Fibroblast of gingiva (primary cell): ENCODE results near the gene BMPR1B.

Experiments
- DNase-seq: peaks from one replicate; pipeline ENCODE4 v3.0.0-alpha.2; 2011; ENCODE audit warnings: low read depth

Gene BMPR1B

GRCh38 chr4:95188701-95189370 lies 431.1 kb downstream of the BMPR1B start:
- no peak for DNase-seq

- DNase-seq: no peak
These were observed 433.1 kb downstream of the BMPR1B start for GRCh38 chr4:95190751-95191436.

- DNase-seq: no peak
These were observed 433.8 kb downstream of the BMPR1B start for GRCh38 chr4:95191537-95191936.

GRCh38 chr4:95193391-95194224 lies 435.9 kb downstream of the BMPR1B start:
- DNase-seq: no peak

- DNase-seq: no peak
These were observed 439.6 kb downstream of the BMPR1B start for GRCh38 chr4:95197353-95197752.

- no peak for DNase-seq
These were observed 441.2 kb downstream of the BMPR1B start for GRCh38 chr4:95198961-95199360.

- no peak for DNase-seq
These were observed 446.6 kb downstream of the BMPR1B start for GRCh38 chr4:95204267-95204844.

GRCh38 chr4:95204873-95205272 lies 447.1 kb downstream of the BMPR1B start:
- DNase-seq: no peak
